DND-41 (cell line): Measurements from ENCODE around the gene COBL.

ENCODE experiments used
- ATAC-seq: fragments of 200-7000 bp; cut with Tn5 transposase; 3 replicates; pipeline ENCODE4 v1.9.1; 2021; ENCODE audit warnings: low read depth; ENCODE audit not compliant: insufficient read depth
- DNase-seq: peaks from one replicate; pipeline ENCODE4 v3.0.0-alpha.2; 2020
- H2AFZ ChIP-seq: 2 replicates; pipeline ENCODE4 v1.6.0; 2012; ENCODE audit warnings: low read depth, low read length
- H3K27ac ChIP-seq: 2 replicates; pipeline ENCODE4 v1.5.1; 2012; ENCODE audit warnings: low read length, inconsistent platforms
- H3K27me3 ChIP-seq: fragments of 200-600 bp; sonication (generic); 2 replicates; pipeline ENCODE4 v1.6.0; 2012; ENCODE audit warnings: low read length, mild to moderate bottlenecking, inconsistent platforms; ENCODE audit not compliant: insufficient read depth, poor library complexity
- H3K36me3 ChIP-seq: 2 replicates; pipeline ENCODE4 v1.5.1; 2012; ENCODE audit warnings: low read length, inconsistent platforms; ENCODE audit not compliant: insufficient read depth
- H3K4me1 ChIP-seq: 2 replicates; pipeline ENCODE4 v1.5.1; 2012; ENCODE audit warnings: mild to moderate bottlenecking, low read length; ENCODE audit not compliant: insufficient read depth
- H3K4me2 ChIP-seq: 2 replicates; pipeline ENCODE4 v1.6.0; 2012; ENCODE audit warnings: mild to moderate bottlenecking, moderate library complexity, low read length, inconsistent platforms; ENCODE audit not compliant: insufficient read depth
- H3K4me3 ChIP-seq, 2 experiments: fragments of 200-600 bp in 1 of 2; shearing (Covaris generic) in 1 of 2; 2 replicates each; pipeline ENCODE4 v1.5.1; 2012 to 2016; ENCODE audit warnings: inconsistent platforms in 2 of 2, low read length in 2 of 2, mild to moderate bottlenecking in 2 of 2, low read depth in 1 of 2, moderate library complexity in 1 of 2
- H3K79me2 ChIP-seq: 2 replicates; pipeline ENCODE4 v1.6.0; 2012; ENCODE audit warnings: low read length, inconsistent platforms; ENCODE audit not compliant: insufficient read depth
- H3K9ac ChIP-seq: 2 replicates; pipeline ENCODE4 v1.6.0; 2012; ENCODE audit warnings: low read depth, mild to moderate bottlenecking, inconsistent platforms, low read length, moderate library complexity
- H3K9me3 ChIP-seq: 2 replicates; pipeline ENCODE4 v1.5.1; 2012; ENCODE audit warnings: low read length, moderate library complexity, mild to moderate bottlenecking, inconsistent platforms; ENCODE audit not compliant: insufficient read depth, severe bottlenecking
- H4K20me1 ChIP-seq: 2 replicates; pipeline ENCODE4 v1.6.0; 2012; ENCODE audit warnings: low read length; ENCODE audit not compliant: insufficient read depth
- CTCF ChIP-seq: IDR thresholded peaks from 2 replicates; pipeline ENCODE4 v1.5.1; 2012; ENCODE audit warnings: borderline replicate concordance, low read length, moderate library complexity, mild to moderate bottlenecking; ENCODE audit not compliant: poor library complexity, severe bottlenecking; ENCODE audit errors: extremely low read depth
- EZH2 ChIP-seq: IDR thresholded peaks from 3 replicates; pipeline ENCODE4 v1.6.1; 2012; ENCODE audit warnings: borderline replicate concordance, low read depth, mild to moderate bottlenecking, moderate library complexity, low read length, inconsistent platforms; ENCODE audit not compliant: severe bottlenecking

COBL gene

GRCh38 chr7:51113560-51113959, 203.0 kb downstream of the COBL start:
- Histone ChIP-seq H3K79me2 (no peaks in the 10 kb centered on the region), H3K27me3 (no peaks in the 10 kb centered on the region), H2AFZ (no peak overlapping the region), H3K27ac (no peak overlapping the region), H3K9me3 (no peaks in the 10 kb centered on the region), H4K20me1 (no peaks in the 10 kb centered on the region), H3K4me1 (no peaks in the 10 kb centered on the region), H3K36me3 (no peaks in the 10 kb centered on the region), H3K9ac (no peak overlapping the region), H3K4me3 (no peak overlapping the region), H3K4me2 (no peak overlapping the region)
- TF ChIP-seq CTCF = no peak
- TF ChIP-seq EZH2 = no peak
- ATAC-seq (no peak), DNase-seq (no peak)

GRCh38 chr7:51111241-51111940, 205.2 kb downstream of the COBL start:
- Histone ChIP-seq H3K4me1 (no peaks in the 10 kb centered on the region), H3K36me3 (no peaks in the 10 kb centered on the region), H3K27me3 (no peaks in the 10 kb centered on the region), H2AFZ (no peak overlapping the region), H3K79me2 (no peaks in the 10 kb centered on the region), H3K9me3 (no peaks in the 10 kb centered on the region), H4K20me1 (no peaks in the 10 kb centered on the region), H3K4me2 (no peak overlapping the region), H3K4me3 (no peak overlapping the region), H3K27ac (no peak overlapping the region), H3K9ac (no peak overlapping the region)
- no peak for TF ChIP-seq CTCF
- TF ChIP-seq EZH2 = no peak
- DNase-seq (no peak), ATAC-seq (no peak)

- H3K4me1 ChIP-seq = no peaks in the 10 kb centered on the region
- no peak overlapping the region for H3K27ac ChIP-seq
- no peaks in the 10 kb centered on the region for H3K36me3 ChIP-seq
- H2AFZ ChIP-seq = no peak overlapping the region; the same call in 1 of the 2 replicates
- H4K20me1 ChIP-seq = no peaks in the 10 kb centered on the region
- H3K9ac ChIP-seq = no peak overlapping the region
- H3K9me3 ChIP-seq = no peaks in the 10 kb centered on the region
- no peak overlapping the region for H3K4me3 ChIP-seq
- no peak overlapping the region for H3K4me2 ChIP-seq
- ATAC-seq = no peak
- H3K27me3 ChIP-seq = no peaks in the 10 kb centered on the region
- no peak for DNase-seq
- no peaks in the 10 kb centered on the region for H3K79me2 ChIP-seq
- TF ChIP-seq CTCF (no peak), EZH2 (no peak)
These were observed 208.5 kb downstream of the COBL start for GRCh38 chr7:51108134-51108533.

GRCh38 chr7:51104278-51104677, 212.3 kb downstream of the COBL start:
- ATAC-seq (no peak), DNase-seq (no peak)
- H3K4me2 ChIP-seq = no peak overlapping the region
- H3K4me1 ChIP-seq = no peaks in the 10 kb centered on the region
- H3K36me3 ChIP-seq = no peaks in the 10 kb centered on the region
- H3K9me3 ChIP-seq = no peaks in the 10 kb centered on the region
- H3K27me3 ChIP-seq = no peaks in the 10 kb centered on the region
- H3K79me2 ChIP-seq = no peaks in the 10 kb centered on the region
- H3K27ac ChIP-seq = no peak overlapping the region
- H3K4me3 ChIP-seq = no peak overlapping the region
- no peaks in the 10 kb centered on the region for H4K20me1 ChIP-seq
- H3K9ac ChIP-seq = no peak overlapping the region
- no peak overlapping the region for H2AFZ ChIP-seq
- TF ChIP-seq EZH2 (no peak), CTCF (no peak)
